Right lobe of liver (tissue), 6 donors: ENCODE results near the gene SPRED2. TPM values are rescaled to one million over a fixed set of nuclear protein-coding genes. Genes with fewer than 3 reads are reported as not detected.

Source experiments
- ATAC-seq, 4 donors: fragments of 200-7000 bp; cut with Tn5 transposase; one replicate each; pipeline ENCODE4 v1.9.1; 2020; ENCODE audit warnings: mild to moderate bottlenecking in 4 of 4, moderate library complexity in 4 of 4
- DNase-seq, 3 donors: peaks; one replicate each; pipeline ENCODE4 v3.0.0-alpha.2; 2020
- H3K27ac ChIP-seq, 3 donors: fragments of 200-600 bp; one replicate each; pipeline ENCODE4 v1.8.0; 2022
- H3K27me3 ChIP-seq, 2 donors: fragments of 200-600 bp; one replicate each; pipeline ENCODE4 v1.8.0; 2022
- H3K36me3 ChIP-seq, 4 donors: fragments of 200-600 bp; sonication (generic) in 1 of 4; one replicate each; pipeline versions ENCODE4 v1.5.1 to v1.8.0; 2017 to 2022; ENCODE audit warnings: control low read depth in 1 of 4
- H3K4me1 ChIP-seq, 4 donors: fragments of 200-600 bp; sonication (generic) in 1 of 4; one replicate each; pipeline versions ENCODE4 v1.5.1 to v1.8.0; 2017 to 2022; ENCODE audit warnings: control low read depth in 1 of 4
- H3K4me3 ChIP-seq, 3 donors: fragments of 200-600 bp; one replicate each; pipeline ENCODE4 v1.8.0; 2022
- H3K9me3 ChIP-seq, 4 donors: fragments of 200-600 bp; sonication (generic) in 1 of 4; one replicate each; pipeline versions ENCODE4 v1.5.1 to v1.8.0; 2017 to 2022; ENCODE audit warnings: control low read depth in 1 of 4
- POLR2A ChIP-seq: fragments of 450-650 bp; IDR thresholded peaks from one replicate; pipeline ENCODE4 v1.6.1; 2017; ENCODE audit warnings: antibody characterized with exemption, mild to moderate bottlenecking
- WGBS: methylation state at CpG from one replicate; pipeline ENCODE4 v1.1.6; 2018; ENCODE audit warnings: low coverage, low lambda C conversion rate; ENCODE audit not compliant: insufficient coverage; ENCODE audit errors: missing lambda C conversion rate; 5-methylcytosine and 5-hydroxymethylcytosine counted together
- intact Hi-C, 2 donors: fragments of 100-400 bp; cut with DNase I; formaldehyde crosslinking; loops; one replicate each; pipeline versions ENCODE4 v1.11.2 to v1.14.1; 2022
- total RNA-seq, 6 experiments: library from RNA; depleted of rRNA in 2 of 6; stranded (reverse); fragments of >200 nt in 2 of 6; fragmentation: NEBNext Ultra II Directional in 3 of 6; extraction: Animal tissue kit (Norgen Biotek cat#: 25700) in 3 of 6; gene quantifications; one replicate each; pipeline versions ENCODE4 v1.1.0 to v1.2.4, GENCODE V29; 2016 to 2023
- TF ChIP-seq, protein P1 (sequence below), 4 donors: fragments of 200-600 bp in 3 of 4; fragments of 450-650 bp in 1 of 4; IDR thresholded peaks; one replicate each; pipeline versions ENCODE4 v1.5.1 to v1.8.0; 2016 to 2022; ENCODE audit warnings: antibody characterized with exemption in 4 of 4, mild to moderate bottlenecking in 2 of 4
- donor health status: DM: no; HTN: yes; CAD: no.
- donor health status: DM: no; HTN: no; CAD: no.
- donor health status: DM: no; HTN: no; CAD: no.
- donor health status: DM: no; HTN: yes; CAD: no.
- donor health status: DM: no; HTN: yes; CAD: no.

The SPRED2 gene
- total RNA-seq, 6 experiments from 2014 or later: 11.0 to 22.5 (median 15.2) TPM

DNA sequence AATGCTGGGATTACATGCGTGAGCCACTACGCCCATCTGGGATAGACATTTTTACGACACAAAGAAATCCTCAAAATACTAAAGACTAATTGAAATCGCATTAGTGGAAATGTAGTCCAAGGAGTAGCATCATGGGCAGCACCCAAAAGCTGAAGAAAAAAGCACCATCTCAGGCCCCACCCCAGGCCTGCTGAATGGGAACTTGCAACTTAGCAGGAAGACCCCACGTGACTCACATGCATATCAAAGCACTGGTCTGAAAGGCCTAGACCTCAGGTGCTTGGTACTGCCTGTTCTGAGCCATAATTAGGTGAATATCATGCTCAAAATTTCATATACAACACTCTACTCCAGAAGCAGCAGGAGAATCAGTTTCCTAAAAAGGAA lies 28.9 kb downstream of the SPRED2 start:
- intact Hi-C loops: no loop called here
- WGBS: 74% methylated on average over 5 of the region's 5 CpGs
- H3K9me3 ChIP-seq: no peaks in the 10 kb centered on the region
- TF ChIP-seq, protein P1, sequence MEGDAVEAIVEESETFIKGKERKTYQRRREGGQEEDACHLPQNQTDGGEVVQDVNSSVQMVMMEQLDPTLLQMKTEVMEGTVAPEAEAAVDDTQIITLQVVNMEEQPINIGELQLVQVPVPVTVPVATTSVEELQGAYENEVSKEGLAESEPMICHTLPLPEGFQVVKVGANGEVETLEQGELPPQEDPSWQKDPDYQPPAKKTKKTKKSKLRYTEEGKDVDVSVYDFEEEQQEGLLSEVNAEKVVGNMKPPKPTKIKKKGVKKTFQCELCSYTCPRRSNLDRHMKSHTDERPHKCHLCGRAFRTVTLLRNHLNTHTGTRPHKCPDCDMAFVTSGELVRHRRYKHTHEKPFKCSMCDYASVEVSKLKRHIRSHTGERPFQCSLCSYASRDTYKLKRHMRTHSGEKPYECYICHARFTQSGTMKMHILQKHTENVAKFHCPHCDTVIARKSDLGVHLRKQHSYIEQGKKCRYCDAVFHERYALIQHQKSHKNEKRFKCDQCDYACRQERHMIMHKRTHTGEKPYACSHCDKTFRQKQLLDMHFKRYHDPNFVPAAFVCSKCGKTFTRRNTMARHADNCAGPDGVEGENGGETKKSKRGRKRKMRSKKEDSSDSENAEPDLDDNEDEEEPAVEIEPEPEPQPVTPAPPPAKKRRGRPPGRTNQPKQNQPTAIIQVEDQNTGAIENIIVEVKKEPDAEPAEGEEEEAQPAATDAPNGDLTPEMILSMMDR (IDR thresholded peaks at IDR 0.05): no peak
- no peak for TF ChIP-seq POLR2A
- ATAC-seq: no peak
- H3K36me3 ChIP-seq: no peaks in the 10 kb centered on the region
- no peak for DNase-seq
- H3K27ac ChIP-seq: peak overlapping the region in 1 of 3 donors; percentile 41
- H3K27me3 ChIP-seq: no peaks in the 10 kb centered on the region
- peaks cover 0 to 26% (median 10%) of the 10 kb centered on the region in 4 donors for H3K4me1 ChIP-seq
- H3K4me3 ChIP-seq: no peak overlapping the region

DNA sequence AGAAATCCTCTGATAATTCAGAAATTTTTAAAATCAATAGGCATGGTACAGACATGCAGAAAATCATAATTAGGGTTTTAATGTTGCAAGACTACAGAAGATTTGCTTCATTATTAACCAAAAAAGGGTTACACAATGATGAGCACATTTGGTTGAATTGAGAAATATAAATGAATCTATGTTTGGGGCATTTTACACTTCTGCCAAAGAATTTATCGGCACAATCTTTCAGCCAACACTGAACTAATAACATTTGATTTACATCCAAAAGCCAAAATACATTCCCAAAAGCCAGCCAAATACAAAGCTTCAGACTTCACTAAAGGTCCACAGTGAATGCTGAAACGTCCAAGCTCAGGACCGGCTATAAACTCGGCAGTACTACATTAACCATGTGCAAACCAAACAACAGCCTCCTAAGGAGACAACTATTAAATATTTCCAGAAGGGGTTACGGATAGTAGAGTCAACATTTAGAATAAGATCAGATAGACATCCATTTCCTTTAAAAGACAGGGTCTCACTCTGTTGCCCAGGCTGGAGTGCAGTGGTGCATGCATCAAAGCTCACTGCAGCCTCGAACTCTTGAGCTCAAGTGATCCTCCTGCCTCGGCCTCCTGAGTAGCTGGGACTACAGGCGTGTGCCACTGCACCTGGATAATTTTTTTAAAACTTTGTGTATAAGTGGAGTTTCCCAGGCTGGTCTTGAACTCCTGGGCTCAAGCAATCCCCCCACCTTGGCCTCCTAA lies 29.4 kb downstream of the SPRED2 start:
- WGBS: 50% methylated on average over 8 of the region's 8 CpGs
- intact Hi-C loops: no loop called here
- no peaks in the 10 kb centered on the region for H3K9me3 ChIP-seq
- no peak overlapping the region for H3K4me3 ChIP-seq
- H3K27ac ChIP-seq: peak overlapping the region in 2 of 3 donors; percentile 12 to 41
- H3K27me3 ChIP-seq: no peaks in the 10 kb centered on the region
- no peaks in the 10 kb centered on the region for H3K36me3 ChIP-seq
- DNase-seq: no peak
- H3K4me1 ChIP-seq: peaks cover 0 to 26% (median 10%) of the 10 kb centered on the region in 4 donors
- no peak for TF ChIP-seq POLR2A
- TF ChIP-seq, protein P1 (IDR thresholded peaks at IDR 0.05): no peak
- ATAC-seq: peak; percentile 75 to 84 (median 78)

DNA sequence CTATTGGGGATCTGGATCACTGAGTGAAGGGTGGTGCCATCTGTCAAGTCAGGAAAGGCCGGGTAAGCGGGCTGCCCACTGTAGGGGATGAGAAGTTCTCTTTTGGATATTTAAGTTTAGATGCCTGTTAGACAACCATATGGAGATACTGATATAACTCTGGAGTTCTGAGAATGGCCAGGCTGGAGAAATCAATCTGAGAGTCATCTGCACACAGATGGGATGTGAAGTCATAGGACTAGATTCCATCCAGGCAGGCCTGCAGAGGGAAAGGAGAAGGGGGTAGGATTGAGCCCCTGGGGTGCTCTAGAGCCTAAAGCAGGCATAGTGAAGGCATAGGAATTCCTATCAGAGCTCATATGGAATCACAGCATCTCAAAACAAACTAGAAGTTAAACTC lies 30.1 kb downstream of the SPRED2 start:
- Histone ChIP-seq H3K4me1 (peaks cover 0 to 31% (median 13%) of the 10 kb centered on the region in 4 donors), H3K36me3 (no peaks in the 10 kb centered on the region), H3K27ac (peak overlapping the region in 2 of 3 donors; percentile 12 to 41), H3K9me3 (no peaks in the 10 kb centered on the region), H3K4me3 (no peak overlapping the region), H3K27me3 (no peaks in the 10 kb centered on the region)
- TF ChIP-seq POLR2A: no peak
- TF ChIP-seq, protein P1 (IDR thresholded peaks at IDR 0.05): no peak
- ATAC-seq (peak; percentile 53 to 67 (median 66)), DNase-seq (no peak)
- 71% methylated on average over 2 of the region's 2 CpGs for WGBS
- intact Hi-C loops: no loop called here

DNA sequence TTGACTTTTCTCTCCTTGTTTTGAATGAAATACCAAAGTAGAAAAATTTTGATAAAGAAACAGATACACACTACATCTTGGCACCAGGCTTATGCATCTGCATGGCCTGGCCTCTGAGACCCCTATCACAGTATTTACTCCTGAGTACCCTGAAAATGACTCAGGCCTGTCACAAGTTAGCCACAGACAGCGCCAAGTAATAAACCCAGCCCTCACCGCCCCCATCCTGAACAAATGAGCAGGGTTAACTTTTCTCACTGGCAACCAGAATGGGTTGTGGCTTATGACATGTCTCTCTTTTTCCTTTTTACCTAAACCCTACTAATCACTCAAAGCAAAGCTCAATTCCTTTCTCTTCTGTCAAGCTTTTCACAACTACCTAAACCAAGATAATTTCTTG lies 35.3 kb downstream of the SPRED2 start:
- Histone ChIP-seq H3K27ac (peak overlapping the region in 2 of 3 donors; percentile 16 to 27), H3K4me1 (peaks cover 0 to 33% (median 15%) of the 10 kb centered on the region in 4 donors), H3K27me3 (no peaks in the 10 kb centered on the region), H3K4me3 (no peak overlapping the region), H3K36me3 (no peaks in the 10 kb centered on the region), H3K9me3 (no peaks in the 10 kb centered on the region)
- peak in 1 of 4 donors; percentile 6 for ATAC-seq
- DNase-seq: no peak
- intact Hi-C loops: no loop called here
- 38% methylated on average over 1 of the region's 2 CpGs for WGBS
- TF ChIP-seq POLR2A: no peak
- TF ChIP-seq, protein P1 (IDR thresholded peaks at IDR 0.05): no peak
